HL-60/S4 treated with retinoic acid at 250 ng/mL for 4 days and 3 days (cell line): ENCODE results near the gene CHRM4.

Experiments used
- in situ Hi-C: fragments of 300-500 bp; cut with MboI; formaldehyde crosslinking; loops from 2 replicates; pipeline ENCODE4 v1.7.0; 2022; ENCODE audit warnings: low sequenced_read_pairs

Gene CHRM4

DNA sequence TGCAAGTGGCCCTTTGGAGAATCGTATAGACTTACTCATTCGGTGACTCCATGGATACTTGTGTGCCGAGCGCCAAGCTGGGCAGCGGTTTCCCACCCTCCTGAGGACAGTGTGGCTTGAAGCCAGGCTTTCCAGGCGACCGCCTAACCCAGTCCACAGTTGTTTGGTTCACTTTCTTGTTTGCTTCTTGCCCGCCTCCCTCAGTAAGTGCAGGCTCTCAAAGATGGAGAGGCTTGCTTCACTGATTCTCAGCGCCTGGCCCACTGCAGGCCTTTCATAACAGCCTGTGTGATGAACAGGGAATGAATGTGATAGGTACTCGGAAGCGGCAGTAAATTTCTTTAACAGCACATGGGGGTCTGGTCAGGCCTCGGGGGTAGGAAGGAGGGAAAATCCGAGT lies 21.3 kb downstream of the CHRM4 start:
- in situ Hi-C loops: no loop called here

DNA sequence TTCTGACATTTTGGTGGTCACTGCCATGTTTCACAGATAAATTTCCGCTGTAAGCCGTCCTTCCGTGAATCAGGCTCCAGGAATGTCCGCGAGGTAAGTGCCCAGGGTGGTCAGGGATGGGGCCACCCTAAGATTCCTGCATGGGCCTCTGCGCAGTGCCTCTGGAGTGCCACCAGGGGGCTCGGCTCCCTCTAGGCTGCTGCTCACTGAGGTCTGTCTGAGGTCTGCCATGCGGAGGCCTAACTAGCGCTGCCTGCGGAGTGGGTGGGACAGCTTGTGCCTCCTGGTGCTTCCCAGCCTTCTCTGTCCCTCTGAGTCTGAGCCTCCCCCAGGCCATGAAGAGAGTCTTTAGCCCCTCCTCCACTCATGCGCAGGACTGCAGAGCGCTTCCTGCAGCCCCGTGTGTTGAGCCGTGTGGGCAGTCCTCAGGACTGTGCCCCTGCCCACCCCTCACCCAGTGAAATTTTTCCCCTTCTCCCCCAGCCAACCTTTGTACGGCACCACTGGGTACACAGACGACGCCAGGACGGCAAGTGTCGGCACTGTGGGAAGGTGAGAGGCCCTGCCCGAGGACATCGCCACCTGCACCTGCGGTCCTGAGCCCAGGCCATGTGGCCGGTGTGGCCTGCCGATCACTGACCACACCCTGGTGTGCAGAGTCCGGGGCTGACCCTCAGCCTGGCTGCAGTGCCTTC lies 22.0 kb downstream of the CHRM4 start:
- in situ Hi-C loops: no loop called here

DNA sequence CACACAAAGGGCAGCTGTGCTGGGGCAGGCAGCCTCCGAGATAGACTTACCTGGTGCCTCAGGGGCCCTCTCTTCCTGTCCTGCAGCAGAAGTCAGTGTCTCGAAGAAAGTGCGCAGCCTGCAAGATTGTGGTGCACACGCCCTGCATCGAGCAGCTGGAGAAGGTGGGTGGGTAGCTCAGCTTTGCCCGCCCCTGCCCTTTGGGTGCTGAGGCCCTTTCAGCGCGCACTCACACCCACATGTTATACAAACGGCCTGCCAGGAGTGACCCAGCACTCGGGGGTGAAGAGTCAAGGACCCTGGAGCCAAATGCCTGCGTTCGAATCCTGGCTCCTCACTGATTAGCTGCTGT lies 23.7 kb downstream of the CHRM4 start:
- in situ Hi-C loops: no loop called here

DNA sequence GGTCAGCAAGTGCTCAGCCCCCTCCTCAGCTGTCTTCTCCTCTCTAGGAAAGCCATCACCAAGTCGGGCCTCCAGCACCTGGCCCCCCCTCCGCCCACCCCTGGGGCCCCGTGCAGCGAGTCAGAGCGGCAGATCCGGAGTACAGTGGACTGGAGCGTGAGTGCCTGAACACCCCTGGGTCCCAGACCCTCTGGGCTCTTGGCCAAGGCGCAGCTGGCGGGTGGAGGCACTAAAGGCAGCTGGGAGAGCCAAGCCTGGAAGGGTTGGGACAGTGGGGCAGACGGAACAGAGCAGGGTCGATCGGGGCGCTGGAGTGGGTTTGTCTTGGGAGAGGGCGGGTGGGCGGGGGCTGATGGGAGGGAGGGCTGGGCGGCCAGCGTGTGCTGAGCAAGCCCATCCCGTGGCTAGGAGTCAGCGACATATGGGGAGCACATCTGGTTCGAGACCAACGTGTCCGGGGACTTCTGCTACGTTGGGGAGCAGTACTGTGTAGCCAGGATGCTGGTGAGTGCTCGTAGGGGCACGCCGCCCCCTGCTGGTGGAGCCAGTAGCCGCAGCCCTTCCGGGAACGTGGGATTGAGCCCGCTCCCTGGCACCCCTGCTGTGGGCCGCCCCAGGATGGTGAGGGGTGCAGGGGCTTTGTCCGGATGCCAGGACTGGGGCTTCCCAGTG lies 24.2 kb downstream of the CHRM4 start:
- in situ Hi-C loops: no loop called here

DNA sequence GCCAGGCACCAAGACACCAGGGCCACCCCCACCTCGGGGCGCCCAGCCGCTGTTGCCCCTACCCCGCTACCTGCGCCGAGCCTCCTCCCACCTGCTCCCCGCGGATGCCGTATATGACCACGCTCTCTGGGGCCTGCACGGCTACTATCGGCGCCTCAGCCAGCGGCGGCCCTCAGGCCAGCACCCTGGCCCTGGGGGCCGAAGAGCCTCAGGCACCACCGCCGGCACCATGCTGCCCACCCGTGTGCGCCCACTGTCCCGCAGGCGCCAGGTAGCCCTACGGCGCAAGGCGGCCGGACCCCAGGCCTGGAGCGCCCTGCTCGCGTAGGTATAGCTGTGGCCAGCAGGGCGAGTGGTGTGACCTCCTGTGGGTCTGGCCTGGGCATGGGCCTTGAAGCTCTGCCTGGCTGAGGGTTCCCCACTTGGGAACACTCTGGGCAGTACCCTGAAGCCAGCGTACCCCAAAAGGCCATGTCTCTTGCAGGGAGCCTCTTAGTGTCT lies 24.9 kb downstream of the CHRM4 start:
- in situ Hi-C loops: no loop called here

DNA sequence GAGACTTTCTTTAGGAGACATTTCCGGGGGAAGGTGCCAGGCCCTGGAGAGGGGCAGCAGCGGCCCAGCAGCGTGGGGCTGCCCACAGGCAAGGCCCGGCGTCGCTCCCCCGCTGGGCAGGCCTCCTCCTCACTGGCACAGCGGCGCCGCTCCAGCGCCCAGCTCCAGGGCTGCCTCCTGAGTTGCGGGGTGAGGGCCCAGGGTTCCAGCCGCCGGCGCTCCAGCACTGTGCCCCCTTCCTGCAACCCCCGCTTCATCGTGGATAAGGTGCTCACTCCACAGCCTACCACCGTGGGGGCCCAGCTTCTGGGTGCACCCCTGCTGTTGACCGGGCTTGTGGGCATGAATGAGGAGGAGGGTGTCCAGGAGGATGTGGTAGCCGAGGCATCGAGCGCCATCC lies 25.3 kb downstream of the CHRM4 start:
- in situ Hi-C loops: no loop called here

DNA sequence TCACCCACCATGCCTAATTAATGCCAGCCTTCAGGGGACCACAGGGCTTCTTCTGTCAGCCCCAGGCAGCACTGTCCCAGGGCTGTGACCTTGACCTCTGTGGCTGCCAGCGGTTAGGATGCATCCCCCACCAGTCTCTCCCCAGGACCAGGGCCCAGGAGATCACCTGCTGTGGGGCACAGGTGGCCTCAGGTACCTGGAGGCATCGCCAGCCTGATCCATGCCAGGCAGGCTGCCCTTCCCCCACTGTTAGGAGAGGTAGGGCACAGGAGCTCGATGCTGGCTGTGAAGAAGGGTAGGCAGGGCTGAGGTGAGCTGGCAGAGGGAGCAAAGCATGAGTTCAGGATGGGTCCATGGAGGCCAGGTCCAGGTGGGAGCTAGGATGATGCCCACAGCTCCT lies 26.8 kb downstream of the CHRM4 start:
- in situ Hi-C loops: no loop called here

DNA sequence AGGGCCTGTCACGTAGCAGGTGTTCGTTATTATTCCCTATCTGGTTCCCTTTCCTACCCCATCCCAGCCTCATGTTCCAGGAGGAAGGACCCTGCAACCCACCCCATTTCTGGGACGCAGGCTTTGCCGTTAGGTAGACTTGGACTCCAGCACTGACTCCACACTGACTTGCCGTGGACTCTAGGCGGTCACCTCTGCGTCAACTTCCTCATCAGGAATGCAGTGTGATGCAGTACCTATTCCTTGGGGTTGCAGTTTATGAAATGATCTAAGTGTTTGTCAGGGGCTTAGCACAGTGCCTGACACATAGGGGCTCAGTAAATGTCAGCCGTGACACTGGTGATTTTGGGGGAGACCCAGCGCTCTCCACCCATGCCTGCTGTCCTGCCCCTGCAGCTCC lies 27.5 kb downstream of the CHRM4 start:
- in situ Hi-C loops: no loop called here

DNA sequence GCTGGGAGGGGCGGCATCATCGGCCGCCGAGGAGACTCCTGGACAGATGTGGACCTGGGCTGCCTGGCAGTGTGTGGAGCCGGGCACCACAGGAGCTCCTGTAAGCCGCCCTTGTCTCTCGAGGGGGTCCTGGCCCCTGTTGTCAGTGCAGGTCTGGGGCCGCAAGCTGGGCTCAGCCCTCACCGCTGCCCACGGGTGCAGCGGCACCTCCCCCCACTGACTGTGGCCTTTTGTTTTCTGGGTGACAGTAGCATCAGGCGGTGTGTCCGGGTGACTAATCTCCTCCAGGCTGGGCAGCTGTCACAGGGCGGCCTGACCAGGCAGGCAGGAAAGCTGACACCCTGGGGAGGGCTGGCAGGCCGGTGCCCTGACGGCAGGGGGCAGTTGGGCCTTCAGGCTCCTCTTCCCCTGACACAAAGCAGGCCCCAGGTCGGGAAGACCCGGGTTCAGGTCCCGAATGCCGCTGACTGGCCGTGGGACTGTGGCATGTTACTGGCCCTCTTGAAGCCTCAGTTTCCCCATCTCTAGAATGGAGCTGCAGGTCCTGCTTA lies 28.0 kb downstream of the CHRM4 start:
- in situ Hi-C loops: no loop called here

DNA sequence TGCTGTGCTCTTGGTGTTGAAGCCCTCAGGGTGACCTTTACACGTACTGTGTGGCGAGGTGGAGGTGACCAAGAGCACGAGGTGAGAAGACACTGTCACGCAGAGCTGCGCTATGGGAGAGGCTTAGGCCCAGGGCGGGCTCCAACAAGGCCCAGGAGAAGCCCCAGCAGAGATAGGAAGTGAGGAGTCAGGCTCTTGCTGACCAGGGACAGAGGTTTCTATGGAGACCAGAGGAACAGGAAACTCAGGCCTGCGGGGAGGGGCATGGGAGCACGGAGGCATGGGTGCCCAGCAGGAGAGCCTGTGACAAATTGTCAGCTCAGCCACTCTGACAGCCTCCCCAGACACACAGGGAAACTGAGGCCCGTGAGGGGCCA lies 28.6 kb downstream of the CHRM4 start:
- in situ Hi-C loops: no loop called here

DNA sequence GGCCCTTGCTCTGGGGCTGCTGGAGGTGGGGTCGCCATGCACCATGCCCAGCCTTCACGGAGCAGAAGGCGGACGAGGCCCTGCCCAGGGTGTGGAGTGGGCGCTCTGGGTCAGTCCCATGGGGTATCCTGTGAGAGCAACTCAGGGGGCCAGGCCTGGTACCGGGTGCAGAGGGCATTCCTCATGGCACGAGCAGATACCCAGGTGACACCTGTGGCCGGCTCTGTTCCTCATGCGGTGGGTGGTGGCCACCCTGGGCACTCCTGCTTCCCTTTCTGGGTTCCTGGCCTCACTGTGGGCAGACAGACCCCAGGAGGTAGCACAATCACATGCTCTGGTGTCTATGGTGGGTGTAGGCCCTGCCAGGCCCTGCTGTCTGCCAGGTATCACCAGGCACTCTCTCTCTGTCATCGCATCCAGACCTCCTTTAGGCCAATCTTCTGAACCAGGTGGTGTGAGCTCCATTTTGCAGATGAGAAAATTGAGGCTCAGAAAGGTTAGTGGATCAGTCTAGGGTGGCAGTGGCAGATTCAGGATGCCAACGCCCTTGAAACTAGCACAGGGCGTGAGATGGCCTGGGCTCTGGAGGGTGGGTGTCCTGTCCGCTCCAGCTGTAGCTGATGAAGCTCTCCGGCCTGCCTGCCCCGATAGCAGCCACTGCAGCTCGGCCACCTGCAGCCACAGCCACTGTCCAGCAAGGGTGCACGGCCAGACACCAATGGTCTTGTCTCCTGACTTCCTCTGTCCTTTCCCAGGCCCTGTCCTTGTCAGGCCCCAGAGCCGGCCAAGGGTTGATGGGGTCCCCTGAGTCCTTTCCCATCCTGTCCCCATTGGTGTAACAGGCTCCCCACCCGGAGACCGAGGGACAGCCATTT lies 29.2 kb downstream of the CHRM4 start:
- in situ Hi-C loops: no loop called here

DNA sequence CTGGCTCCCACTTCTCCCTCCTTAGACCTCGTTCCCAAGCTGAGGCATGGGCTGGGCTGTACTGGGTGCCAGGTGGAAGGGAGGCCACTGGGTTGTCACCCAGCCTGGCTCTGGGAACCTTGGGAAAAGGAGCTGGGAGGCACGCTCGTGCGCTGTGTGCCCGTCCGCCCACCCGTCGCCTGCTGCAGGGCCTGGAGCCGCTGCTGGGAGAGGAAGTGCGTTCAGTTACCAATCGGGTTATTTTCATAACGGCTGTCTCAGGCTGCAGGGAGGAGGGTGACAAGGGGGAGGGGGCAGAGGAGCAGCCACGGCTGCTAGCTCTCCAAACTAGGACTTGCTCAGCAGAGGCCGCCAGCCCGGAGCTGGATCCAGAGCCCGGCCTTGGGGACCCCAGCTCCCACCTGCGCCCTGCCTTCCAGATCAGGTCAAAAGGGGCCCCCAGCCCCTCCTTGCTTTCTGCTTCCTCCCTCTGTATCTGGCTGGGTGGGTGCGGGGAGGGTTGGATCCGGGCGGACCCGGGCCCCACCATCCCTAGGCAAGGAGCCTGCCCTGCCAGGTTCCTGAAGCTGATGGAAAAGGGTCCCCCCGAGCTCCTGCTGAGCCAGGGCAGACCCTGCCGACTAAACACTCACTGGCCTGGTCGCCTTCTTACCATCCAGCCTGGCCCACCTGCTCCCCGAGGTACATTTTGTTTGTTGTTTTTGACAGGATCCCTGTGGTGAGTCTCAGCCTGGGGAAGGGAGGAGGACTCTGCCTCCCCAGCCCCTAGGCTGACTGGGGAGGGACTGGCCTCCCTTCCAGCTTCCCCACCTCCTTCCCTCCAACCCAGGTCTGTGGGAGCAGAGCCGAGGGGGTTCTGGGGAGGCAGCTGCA lies 30.1 kb downstream of the CHRM4 start:
- in situ Hi-C loops: no loop called here

DNA sequence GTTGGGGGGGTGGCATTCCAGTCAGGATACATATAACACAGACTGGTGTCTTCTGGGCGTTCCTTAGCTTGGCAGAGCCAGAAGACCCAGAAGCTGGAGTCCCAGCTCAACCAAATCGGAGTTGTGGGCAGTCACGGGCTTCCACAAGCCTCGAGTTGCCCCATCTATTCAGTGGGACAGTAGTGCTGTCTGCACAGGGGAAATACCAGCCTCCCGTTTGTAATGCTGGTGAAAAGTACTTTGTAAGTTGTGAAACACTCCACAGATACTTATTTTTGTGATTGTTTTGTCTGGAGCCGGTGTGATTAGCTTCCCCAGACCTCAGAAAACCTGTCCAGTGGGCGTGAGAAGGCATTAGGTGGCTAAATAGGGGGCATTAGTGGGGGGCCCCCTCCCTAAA lies 30.7 kb downstream of the CHRM4 start:
- in situ Hi-C loops: no loop called here

DNA sequence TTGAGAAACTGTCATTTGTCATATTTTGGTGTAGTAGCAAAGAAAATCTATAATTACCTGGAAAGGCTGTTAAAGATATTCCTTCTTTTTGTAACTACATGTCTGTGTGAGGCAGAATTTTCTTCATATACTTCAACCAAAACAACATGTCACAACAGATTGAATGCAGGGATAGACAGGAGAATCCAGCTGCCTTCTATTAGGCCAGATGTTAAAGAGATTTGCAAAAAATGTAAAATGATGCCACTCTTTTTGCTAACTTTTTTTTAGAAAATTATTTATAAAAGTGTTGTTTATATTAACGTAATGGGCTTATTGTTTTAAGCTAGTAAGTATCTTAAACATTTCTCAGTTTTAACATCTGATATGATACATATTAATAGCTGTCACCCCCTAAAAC lies 31.6 kb downstream of the CHRM4 start:
- in situ Hi-C loops: no loop called here

DNA sequence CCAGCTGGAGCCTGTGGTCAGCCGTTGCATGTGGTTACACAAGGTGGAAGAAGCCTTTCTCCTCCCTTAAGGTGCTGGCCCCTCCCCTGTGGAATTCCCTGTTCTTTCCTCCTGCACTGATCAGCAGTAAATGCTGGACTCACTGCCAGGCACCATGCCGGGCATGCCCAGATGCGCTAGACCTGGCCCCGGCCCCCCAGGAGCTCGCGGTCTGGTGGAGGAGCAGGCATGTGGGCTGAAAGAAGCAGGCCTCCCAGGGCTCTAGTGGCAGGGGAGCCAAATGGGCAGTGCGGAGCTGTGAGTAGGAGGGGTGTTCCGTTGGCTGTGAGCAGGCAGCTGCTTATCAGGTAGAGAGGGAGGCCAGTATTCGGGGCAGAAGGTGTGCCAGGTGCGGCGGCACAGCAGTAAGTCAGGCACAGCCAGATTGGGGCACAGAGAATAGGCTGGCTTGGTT lies 34.1 kb downstream of the CHRM4 start:
- in situ Hi-C loops: no loop called here

DNA sequence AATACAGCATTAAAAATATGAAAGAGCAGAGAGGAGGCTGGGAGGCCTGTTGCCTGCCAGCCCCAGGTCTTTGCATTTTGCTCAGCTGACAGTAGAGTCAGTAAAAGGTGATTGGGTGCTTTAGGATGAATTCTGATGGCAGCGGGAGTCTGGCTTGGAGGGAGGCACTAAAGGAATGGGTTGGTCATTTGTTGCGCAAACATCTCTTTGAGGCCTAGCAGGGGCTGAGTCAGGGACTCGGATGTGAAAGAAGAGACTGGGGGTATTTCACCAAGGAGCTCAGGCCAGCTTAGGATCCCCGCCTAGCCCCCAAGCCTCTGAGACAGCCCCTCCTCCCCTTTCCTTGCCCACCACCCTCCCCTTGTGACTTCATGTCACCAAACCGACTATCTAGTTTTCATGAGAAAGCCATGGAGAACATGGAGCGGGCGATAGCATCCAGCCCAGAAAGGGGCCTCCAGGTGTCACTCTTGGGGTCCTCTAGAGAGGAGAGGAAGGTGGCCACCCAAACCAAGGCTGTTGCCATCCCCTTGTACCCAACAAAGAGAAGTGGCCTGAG lies 34.6 kb downstream of the CHRM4 start:
- in situ Hi-C loops: no loop called here

DNA sequence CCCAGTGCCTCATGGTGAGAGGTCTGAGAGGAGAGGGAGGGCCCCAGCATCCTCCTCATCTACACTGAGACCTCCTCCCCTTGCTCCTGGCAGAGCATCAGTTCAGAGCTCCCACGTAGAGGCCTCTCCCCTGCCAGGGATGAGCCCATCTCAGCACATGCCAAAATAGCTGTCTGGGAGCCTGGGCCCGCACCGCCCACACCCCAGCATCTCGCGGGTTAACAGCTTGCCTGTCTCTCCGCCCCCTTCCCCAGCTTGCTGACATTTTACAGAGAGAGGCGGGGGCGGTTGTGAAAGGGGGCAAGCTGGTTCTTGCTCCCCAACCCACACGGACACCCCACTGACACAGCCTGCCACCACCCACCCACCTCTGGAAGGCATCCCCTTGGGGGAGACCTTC lies 37.9 kb downstream of the CHRM4 start:
- in situ Hi-C loops: no loop called here

DNA sequence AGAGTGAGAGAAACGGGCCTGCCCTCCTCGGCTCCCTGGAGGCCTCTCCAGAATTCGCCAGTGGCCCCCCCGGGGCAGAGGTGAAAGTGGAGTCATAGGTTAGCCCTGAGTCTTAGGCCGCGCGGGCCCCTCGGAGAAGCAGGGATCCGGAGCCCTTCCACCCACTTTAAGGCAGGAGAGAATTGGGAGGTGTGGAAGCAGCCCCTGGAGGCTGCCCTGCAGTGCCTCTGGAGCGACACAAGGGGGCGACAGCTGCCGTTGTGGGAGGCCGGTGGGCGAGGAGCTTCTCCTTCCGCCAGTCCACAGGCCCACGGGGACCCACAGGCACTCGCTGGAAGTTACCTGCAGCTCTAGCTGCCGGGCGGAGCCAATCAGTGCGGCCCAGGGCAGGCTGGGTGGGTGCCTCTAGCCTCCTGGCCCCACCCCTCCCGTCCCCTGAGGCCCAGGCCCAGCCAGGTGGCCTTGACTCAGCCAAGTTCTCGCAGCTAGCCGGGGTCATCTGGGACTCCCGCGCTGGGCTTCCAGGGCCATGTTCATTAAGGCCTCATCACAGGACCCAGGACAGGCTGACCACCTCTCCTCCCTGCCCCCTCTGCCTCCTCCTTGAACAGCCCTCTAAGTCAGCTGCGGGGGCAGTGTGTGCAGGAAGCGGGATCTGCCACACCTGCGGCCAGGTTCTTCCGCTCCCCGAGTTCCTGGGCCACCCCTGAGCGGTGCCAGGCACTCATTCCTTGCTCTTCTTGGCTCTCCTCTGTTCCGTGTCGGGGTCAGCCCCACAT lies 39.3 kb downstream of the CHRM4 start:
- in situ Hi-C loops: no loop called here

DNA sequence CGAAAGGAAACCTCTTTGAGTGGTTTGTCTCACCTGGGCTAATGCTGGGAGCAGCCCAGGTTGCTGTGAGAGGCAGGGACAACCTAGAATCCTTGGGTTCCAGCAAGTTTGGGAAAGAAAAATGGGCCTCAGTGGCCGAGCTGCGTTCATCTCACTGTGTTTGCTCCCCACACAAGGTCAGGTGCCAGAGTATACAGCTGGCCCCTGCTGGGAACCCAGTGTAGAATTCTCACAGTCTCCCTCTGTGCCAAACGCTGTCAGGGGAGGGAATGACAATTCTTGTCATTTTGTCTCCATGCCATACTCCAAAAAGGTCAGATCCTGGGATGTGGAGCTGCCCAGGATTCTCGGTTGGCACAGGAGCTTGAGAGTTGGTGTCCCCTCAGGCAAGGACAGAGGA lies 40.0 kb downstream of the CHRM4 start:
- in situ Hi-C loops: no loop called here
